Activated naive CD8-positive, alpha-beta T cell treated with anti-CD3 and anti-CD28 coated beads, Interleukin-2, amount 50 U/mL, for 16 hours (primary cell): Measurements from ENCODE around the gene MRPL43.

Source experiments
- DNase-seq: peaks from one replicate; pipeline ENCODE4 v3.0.0-alpha.2; 2020; ENCODE audit warnings: low read depth, low spot score

Gene MRPL43

GRCh38 chr10:100968062-100968736 is 19.1 kb downstream of the MRPL43 start:
- no peak for DNase-seq

DNA sequence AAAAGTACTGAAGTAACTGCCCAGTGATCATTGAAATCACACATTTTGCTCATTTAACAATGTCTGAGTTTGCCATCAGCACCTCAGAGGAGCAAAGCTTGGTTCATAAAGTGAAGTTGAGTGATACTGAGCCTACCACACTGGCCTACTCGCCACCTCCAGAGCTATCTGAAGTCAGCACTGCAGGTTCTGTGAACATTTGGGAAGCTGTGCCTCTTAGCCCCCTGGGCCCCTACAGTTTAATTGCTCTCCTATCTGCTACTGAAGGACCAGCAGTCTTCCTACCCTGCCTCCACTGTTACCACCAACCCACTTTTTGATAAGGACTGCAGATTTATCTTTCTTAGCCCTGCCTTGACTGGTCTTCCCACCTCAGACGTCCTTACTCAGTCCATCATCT is 20.0 kb downstream of the MRPL43 start:
- no peak for DNase-seq

- DNase-seq: no peak
Observed at GRCh38 chr10:100966887-100967286, 20.4 kb downstream of the MRPL43 start.

- DNase-seq: no peak
Observed at GRCh38 chr10:100965820-100966219, 21.5 kb downstream of the MRPL43 start.

DNA sequence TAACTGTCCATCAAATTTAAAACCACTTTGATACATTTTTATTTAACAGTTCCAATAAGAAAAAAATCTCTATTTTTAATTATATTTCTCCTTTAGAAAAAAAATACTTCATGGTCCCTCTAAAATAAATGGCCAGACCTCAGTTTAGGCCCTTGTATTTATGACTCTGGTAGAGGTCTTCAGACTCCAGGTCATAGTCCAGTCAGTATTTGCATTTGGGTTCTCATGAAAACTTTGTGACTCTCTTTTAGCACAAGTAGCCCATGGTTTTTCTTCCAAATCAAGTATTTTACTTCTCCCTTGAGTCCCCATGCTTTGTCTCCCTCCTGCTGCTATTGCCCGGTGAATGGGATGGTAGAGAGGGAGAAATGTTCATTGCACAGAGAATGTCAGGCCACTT is 23.5 kb downstream of the MRPL43 start:
- DNase-seq: no peak

DNA sequence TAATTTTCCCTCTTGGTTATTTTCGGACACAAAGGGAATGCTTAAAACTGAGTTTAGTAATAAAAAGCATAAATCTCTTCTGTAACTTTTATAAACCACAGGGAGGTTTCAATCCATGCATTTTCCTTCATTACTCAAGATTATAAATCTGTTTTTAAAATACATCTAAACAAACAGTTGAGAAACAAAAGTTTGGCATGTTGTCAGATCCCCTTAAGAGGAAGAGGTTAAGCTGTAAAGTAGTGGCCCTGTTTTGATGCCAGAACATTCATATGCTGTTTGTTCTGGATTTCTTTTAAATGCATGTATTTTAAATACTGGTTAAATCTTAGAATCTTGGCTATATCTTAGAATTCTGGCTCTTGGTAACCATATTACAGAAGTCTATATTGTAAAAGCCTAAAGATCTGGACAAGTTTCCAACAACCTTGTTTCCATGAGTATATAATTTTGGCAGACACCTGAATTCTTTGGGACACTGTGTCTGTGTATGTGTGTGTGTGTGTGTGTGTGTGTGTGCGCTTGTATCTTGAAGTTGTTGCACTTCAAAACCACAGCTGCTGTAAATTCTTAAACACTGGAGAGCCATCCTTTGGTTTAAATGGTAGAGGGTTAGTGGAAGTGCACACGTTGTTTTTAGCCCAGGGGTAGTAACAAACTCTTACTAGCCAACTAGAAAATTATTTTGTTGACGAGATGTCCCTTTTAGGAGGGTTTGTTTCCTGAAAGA is 24.8 kb downstream of the MRPL43 start:
- DNase-seq: no peak

DNA sequence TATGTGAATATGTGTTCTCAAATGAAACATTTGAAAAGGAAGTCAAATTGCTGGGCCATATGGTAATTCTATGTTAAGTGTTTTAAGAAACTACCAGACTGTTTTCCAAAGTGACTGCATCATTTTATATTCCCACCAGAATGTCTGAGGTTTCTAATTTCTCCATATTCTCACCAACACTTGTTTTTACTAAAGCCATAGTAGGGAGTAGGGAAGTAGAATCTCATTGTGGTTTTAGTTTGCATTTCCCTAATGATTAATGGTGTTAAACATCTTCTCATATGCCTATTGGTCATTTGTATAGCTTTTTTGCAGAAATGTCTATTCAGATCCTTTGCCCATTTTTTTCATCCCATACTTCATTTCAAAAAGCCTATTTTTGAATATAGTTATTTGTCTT is 27.0 kb downstream of the MRPL43 start:
- DNase-seq: no peak

DNA sequence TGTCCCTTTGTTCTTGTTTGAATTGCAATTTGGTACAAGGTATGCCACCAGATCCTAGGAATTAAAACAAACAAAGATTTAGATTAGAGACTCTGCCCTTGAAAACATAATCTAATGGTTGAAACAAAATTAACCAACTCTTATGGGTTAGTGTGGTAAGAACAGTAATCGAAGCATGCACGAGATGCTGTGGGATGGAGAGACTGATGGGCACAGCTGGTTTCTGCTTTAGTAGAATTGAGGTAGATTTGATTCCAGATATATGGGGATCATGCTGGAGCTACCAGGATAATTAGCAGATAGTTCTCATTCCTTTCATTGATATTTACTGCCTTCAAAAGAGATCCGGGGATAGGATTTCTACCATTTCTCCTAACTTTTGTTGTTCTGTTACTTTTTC is 38.4 kb downstream of the MRPL43 start:
- DNase-seq: no peak

GRCh38 chr10:100945754-100946153 is 41.5 kb downstream of the MRPL43 start:
- no peak for DNase-seq

- DNase-seq: no peak
Observed at GRCh38 chr10:100943508-100943907, 43.8 kb downstream of the MRPL43 start.

- DNase-seq: no peak
Observed at GRCh38 chr10:100942229-100942628, 45.1 kb downstream of the MRPL43 start.

- no peak for DNase-seq
Observed at GRCh38 chr10:100939763-100940344, 47.4 kb downstream of the MRPL43 start.
